ENCODE data around the gene ANKRD28.

DNA sequence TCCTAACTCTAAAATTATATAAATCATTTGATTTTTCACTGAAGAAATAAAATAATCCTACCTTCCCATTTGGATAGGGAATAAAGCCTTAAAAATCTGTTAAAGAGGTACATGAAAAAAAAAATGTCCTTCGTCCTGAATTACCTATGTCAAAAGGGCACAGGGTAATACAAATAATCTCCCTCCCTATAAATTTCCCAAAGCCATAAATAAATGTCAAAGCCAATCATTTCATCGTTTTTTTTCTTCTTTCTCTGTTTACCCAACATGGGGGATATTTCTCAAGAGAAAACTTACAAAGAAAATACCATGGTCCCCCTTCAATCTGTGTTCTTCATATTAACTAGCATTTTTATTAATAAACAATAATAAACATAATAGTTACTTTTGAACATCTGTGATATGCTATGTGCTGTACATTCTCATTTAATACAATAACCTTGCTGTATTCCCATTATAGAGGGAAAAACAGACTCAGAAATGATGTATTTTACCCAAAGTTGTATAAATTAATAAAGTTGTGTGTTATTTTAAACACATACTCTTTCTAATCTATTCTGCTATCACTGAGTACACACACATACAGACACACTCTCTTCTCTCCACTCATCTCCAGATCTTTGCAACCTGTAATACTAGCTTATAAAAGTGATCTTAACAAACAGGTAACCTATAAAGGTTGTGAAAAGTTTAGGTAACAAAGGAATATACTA is 910 bp upstream of the ANKRD28 start:
- TF ChIP-seq, protein P1, sequence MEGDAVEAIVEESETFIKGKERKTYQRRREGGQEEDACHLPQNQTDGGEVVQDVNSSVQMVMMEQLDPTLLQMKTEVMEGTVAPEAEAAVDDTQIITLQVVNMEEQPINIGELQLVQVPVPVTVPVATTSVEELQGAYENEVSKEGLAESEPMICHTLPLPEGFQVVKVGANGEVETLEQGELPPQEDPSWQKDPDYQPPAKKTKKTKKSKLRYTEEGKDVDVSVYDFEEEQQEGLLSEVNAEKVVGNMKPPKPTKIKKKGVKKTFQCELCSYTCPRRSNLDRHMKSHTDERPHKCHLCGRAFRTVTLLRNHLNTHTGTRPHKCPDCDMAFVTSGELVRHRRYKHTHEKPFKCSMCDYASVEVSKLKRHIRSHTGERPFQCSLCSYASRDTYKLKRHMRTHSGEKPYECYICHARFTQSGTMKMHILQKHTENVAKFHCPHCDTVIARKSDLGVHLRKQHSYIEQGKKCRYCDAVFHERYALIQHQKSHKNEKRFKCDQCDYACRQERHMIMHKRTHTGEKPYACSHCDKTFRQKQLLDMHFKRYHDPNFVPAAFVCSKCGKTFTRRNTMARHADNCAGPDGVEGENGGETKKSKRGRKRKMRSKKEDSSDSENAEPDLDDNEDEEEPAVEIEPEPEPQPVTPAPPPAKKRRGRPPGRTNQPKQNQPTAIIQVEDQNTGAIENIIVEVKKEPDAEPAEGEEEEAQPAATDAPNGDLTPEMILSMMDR (IDR thresholded peaks at IDR 0.05): no peak
- no peak for TF ChIP-seq POLR2AphosphoS5 (IDR thresholded peaks at IDR 0.05)
- no peak for TF ChIP-seq POLR2A (IDR thresholded peaks at IDR 0.05)
